Neural crest cell (in vitro differentiated cells): ENCODE data around the gene TIMM13. TPM values are rescaled to one million over a fixed set of nuclear protein-coding genes. Genes with fewer than 3 reads are reported as not detected.

Source experiments
- DNase-seq: peaks from one replicate; pipeline ENCODE4 v3.0.0; 2021; ENCODE audit warnings: low read depth, mixed read lengths, low spot score
- H3K27ac Mint-ChIP-seq: one replicate; pipeline ENCODE4 v1.8.0; 2021; ENCODE audit warnings: mild to moderate bottlenecking, mixed read lengths; ENCODE audit not compliant: unreplicated experiment
- H3K27me3 Mint-ChIP-seq: 2 replicates; pipeline ENCODE4 v1.8.0; 2021; ENCODE audit warnings: low read depth, mild to moderate bottlenecking, mixed read lengths
- H3K36me3 Mint-ChIP-seq: 2 replicates; pipeline ENCODE4 v1.8.0; 2021; ENCODE audit warnings: low read depth, mild to moderate bottlenecking, mixed read lengths
- H3K4me1 Mint-ChIP-seq: 2 replicates; pipeline ENCODE4 v1.8.0; 2021; ENCODE audit warnings: mixed read lengths
- H3K4me3 Mint-ChIP-seq: one replicate; pipeline ENCODE4 v1.8.0; 2021; ENCODE audit warnings: mild to moderate bottlenecking, mixed read lengths
- H3K9me3 Mint-ChIP-seq: 2 replicates; pipeline ENCODE4 v1.8.0; 2021; ENCODE audit warnings: mixed read lengths
- CTCF ChIP-seq: fragments of 200-600 bp; sonication (generic); conservative IDR thresholded peaks from 2 replicates; pipeline ENCODE4 v1.5.0; 2021; ENCODE audit warnings: antibody characterized with exemption, mild to moderate bottlenecking
- total RNA-seq: library from RNA; stranded (reverse); gene quantifications from 2 replicates; pipeline ENCODE4 v1.2.1, GENCODE V29; 2021

TIMM13 gene
- total RNA-seq, 1 donor from 2014 or later, result 145 TPM

DNA sequence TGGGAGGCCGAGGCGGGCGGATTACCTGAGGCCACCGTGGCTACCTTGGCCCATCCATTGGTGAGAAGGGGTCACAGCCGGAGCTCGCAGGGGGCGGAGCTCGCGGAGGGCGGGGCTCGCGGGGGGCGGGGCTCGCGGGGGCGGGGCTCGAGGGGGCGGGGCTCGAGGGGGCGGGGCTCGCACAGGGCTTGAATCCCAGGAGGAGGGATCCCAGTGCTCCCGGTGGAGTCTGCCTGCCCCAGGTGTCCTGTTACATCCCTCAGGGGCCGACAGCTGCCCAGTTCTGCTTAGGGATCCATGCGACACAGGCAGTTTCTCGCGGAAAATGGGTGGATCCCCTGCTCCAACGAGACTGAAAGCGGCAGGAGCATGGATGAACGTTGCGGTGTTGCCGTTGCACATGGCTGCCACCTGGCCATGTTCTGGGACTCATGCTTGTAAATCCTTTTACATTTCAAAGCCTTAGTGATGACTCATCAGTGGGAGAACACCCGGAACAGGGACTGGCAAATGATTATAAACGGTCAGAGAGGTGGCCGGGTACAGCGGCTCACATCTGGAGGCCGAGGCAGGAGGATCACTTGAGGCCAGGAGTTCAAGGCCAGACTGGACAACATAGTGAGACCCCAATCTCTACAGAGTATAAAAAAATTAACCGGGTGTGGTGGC is 42.2 kb downstream of the TIMM13 start:
- Mint-ChIP-seq H3K27me3 (peaks cover 3% of the 10 kb centered on the region), H3K4me3 (no peak overlapping the region), H3K4me1 (peaks cover 43% of the 10 kb centered on the region), H3K36me3 (peaks cover 7% of the 10 kb centered on the region), H3K27ac (peak overlapping the region; percentile 43), H3K9me3 (peaks cover 8% of the 10 kb centered on the region)
- peak; percentile 26 for DNase-seq
- peak; percentile 16 for TF ChIP-seq CTCF

DNA sequence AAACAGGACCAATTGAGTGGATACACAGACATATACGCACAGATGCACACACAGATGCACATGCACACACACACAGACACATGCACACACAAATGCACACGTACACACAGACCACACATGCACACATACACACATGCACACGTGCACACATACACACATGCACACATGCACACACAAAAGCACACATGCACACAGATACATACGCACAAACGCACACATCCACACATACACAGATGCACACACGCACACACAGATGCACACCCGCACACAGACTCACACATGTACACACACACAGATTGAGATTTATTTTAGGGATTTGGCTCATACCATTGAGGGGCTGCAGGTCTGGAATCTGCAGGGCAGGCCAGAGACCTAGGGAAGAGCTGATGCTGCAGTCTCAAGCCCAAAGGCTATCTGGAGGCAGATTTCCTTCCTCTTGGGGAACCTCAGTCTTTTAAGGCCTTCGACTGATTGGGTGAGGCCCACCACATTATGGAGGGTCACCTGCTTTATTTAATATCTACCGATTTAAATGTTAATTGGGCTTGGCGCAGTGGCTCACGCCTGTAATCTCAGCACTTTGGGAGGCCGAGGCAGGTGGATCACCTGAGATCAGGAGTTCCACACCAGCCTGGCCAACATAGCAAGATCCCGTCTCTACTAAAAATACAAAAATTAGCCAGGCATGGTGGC is 44.7 kb downstream of the TIMM13 start:
- TF ChIP-seq CTCF, result no peak
- H3K4me3 Mint-ChIP-seq, result no peak overlapping the region
- H3K36me3 Mint-ChIP-seq, result peaks cover 7% of the 10 kb centered on the region
- no peak overlapping the region for H3K27ac Mint-ChIP-seq
- peaks cover 11% of the 10 kb centered on the region for H3K9me3 Mint-ChIP-seq
- H3K27me3 Mint-ChIP-seq, result peaks cover 3% of the 10 kb centered on the region
- DNase-seq, result no peak
- H3K4me1 Mint-ChIP-seq, result peaks cover 44% of the 10 kb centered on the region

DNA sequence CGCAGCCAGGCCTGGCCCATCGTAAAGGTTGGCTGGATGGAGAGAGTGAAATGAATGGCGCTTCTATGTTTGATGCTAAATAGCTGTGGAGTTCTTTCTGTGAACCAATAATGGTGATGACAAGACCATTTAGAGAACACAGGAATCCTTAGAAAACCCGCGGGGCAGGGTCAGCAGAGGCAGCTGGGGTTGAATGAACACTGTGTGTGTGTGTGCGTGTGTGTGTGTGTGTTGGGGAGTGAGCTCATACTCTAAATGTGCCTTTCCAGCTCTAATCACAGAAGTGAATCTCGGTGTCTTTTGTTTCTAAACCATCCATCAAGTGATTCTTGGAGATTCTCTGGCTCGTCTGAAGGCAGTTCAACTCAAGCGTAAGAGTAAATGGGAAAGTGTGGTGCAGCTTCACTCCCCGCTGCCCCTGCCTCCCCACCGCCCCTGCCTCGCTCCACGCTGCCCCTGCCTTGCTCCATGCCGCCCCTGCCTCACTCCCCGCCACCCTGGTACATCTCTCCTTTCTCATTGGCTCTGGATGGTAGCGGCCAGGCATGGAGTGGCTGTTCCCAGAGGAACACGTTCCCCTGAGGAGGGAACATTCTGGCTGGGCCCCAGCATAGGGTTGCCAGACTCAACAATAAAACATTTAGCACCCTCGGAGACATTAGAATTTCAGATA is 46.1 kb downstream of the TIMM13 start:
- peak overlapping the region; percentile 70 for H3K4me3 Mint-ChIP-seq
- peaks cover 11% of the 10 kb centered on the region for H3K9me3 Mint-ChIP-seq
- peaks cover 3% of the 10 kb centered on the region for H3K27me3 Mint-ChIP-seq
- TF ChIP-seq CTCF, result no peak
- peak overlapping the region; percentile 99 for H3K27ac Mint-ChIP-seq
- peak; percentile 91 for DNase-seq
- H3K36me3 Mint-ChIP-seq, result peaks cover 7% of the 10 kb centered on the region
- peaks cover 48% of the 10 kb centered on the region for H3K4me1 Mint-ChIP-seq

GRCh38 chr19:2380567-2380966 is 46.8 kb downstream of the TIMM13 start:
- Mint-ChIP-seq H3K9me3 (peaks cover 11% of the 10 kb centered on the region), H3K36me3 (peaks cover 7% of the 10 kb centered on the region), H3K4me3 (peak overlapping the region; percentile 70), H3K27ac (peak overlapping the region; percentile 99), H3K27me3 (peaks cover 3% of the 10 kb centered on the region), H3K4me1 (peaks cover 52% of the 10 kb centered on the region)
- no peak for DNase-seq
- TF ChIP-seq CTCF, result no peak

GRCh38 chr19:2376784-2377519 is 50.4 kb downstream of the TIMM13 start:
- peaks cover 5% of the 10 kb centered on the region for H3K36me3 Mint-ChIP-seq
- peaks cover 3% of the 10 kb centered on the region for H3K27me3 Mint-ChIP-seq
- peaks cover 51% of the 10 kb centered on the region for H3K4me1 Mint-ChIP-seq
- H3K9me3 Mint-ChIP-seq, result peaks cover 12% of the 10 kb centered on the region
- TF ChIP-seq CTCF, result no peak
- no peak overlapping the region for H3K27ac Mint-ChIP-seq
- H3K4me3 Mint-ChIP-seq, result no peak overlapping the region
- no peak for DNase-seq
